ENCODE data around the gene C3orf62.

C3orf62 gene

DNA sequence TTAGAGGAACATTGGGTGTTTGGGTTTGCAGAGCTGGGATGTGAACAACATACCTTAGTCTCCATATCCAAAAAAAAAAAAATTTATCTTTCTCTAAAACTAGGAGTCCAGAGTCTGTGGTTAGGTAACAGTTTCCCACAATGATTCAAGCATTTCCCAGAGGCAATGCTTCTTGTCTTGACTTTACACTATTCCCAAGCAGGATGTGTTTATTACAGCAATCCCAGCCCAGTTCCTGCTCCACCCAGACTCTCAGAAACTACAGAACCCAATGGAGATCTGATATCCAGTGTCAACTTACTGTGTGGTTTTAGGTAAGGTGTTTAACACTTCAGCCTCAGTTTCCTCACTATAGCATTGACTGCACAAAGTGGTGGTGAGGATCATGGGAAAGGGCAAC lies 2.3 kb upstream of the C3orf62 start:
- peaks cover 19% of the 10 kb centered on the region for H3K4me1 Mint-ChIP-seq (ENCODE audit: low read depth)

DNA sequence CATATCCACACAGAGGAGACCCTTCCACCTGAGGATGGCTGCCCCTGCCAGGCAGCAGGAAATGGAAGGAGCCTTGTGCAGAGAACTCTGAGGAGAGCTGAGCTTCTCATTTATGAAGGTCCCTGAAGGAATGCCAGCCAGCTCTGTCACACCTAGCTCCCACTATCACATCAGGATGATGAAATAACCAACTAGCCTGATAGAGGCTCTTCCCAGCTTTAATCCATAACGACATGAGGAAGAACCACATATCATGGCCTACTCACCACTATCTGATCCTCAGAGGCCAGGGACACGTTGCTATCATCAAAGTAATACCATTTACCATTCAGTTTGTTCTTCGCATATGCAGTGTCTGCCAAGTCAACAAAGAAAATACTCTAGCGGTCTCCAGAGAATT lies 1.5 kb upstream of the C3orf62 start:
- Mint-ChIP-seq H3K27ac (no peak overlapping the region), H3K4me1 (ENCODE audit: low read depth) (peaks cover 19% of the 10 kb centered on the region), H3K9me3 (no peaks in the 10 kb centered on the region), H3K36me3 (ENCODE audit: low read depth) (peaks cover 22% of the 10 kb centered on the region), H3K4me3 (no peak overlapping the region), H3K27me3 (ENCODE audit: low read depth) (no peaks in the 10 kb centered on the region)

More for the DNA sequence above, 2.3 kb upstream of the C3orf62 start:
- no peaks in the 10 kb centered on the region for H3K9me3 Mint-ChIP-seq
- H3K4me3 Mint-ChIP-seq: no peak overlapping the region
- peak overlapping the region; percentile 15 for H3K27ac Mint-ChIP-seq
- peaks cover 31% of the 10 kb centered on the region for H3K36me3 Mint-ChIP-seq (ENCODE audit: low read depth)
- H3K27me3 Mint-ChIP-seq (ENCODE audit: low read depth): no peaks in the 10 kb centered on the region

DNA sequence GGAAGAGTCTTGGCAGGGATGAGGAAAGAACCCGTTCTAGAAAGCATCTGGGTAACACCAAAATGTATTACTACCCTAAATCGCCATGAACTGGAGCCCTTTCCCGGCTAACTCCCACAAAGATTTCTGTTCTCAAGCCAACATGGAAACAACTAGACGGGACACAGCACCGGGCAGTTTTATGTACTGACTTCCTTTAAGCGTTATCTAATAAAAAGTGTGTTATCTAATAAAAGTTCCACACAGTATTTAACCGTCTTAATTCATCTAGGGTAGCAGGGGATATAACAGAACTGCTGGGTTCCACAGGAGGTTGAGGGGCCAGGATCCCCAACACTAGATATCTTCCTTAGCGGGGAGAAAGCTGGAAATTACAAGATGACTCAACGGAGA lies 347 bp upstream of the C3orf62 start:
- H3K9me3 Mint-ChIP-seq: no peaks in the 10 kb centered on the region
- peaks cover 19% of the 10 kb centered on the region for H3K4me1 Mint-ChIP-seq (ENCODE audit: low read depth)
- H3K27me3 Mint-ChIP-seq (ENCODE audit: low read depth): no peaks in the 10 kb centered on the region
- peak overlapping the region; percentile 84 for H3K4me3 Mint-ChIP-seq
- peaks cover 18% of the 10 kb centered on the region for H3K36me3 Mint-ChIP-seq (ENCODE audit: low read depth)
- peak overlapping the region; percentile 80 for H3K27ac Mint-ChIP-seq

DNA sequence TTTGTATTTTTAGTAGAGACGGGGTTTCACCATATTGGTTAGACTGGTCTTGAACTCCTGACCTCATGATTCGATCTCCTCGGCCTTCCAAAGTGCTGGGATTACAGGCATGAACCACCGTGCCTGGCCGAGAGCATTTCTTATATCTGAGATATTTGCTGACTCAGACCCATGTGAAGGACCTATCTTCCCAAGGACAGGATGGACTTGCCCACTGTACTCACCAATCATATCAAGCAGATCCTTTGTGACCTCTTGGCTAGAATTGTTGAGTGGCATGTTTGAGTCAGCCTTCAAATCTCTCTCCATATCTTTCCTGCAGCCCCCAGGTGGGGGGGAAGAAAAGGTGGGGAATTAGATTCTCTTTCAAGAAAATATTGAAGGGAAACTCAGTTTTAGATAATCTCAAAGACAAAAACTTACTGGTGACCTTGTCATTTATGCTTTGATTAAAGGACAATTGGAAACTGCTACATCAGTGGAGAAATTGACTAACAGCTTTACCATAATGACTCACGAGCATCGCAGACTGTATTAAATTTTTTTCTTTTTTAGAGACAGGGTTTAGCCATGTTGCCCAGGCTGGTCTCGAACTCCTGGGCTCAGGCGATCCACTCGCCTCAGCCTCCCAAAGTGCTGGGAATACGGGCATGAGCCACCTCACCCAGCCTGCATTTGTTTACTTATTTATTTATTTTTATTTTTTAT lies 3.1 kb downstream of the C3orf62 start:
- Mint-ChIP-seq H3K9me3 (no peaks in the 10 kb centered on the region), H3K27me3 (ENCODE audit: low read depth) (no peaks in the 10 kb centered on the region), H3K4me3 (no peak overlapping the region), H3K27ac (no peak overlapping the region), H3K36me3 (ENCODE audit: low read depth) (peaks cover 23% of the 10 kb centered on the region), H3K4me1 (ENCODE audit: low read depth) (peaks cover 19% of the 10 kb centered on the region)

DNA sequence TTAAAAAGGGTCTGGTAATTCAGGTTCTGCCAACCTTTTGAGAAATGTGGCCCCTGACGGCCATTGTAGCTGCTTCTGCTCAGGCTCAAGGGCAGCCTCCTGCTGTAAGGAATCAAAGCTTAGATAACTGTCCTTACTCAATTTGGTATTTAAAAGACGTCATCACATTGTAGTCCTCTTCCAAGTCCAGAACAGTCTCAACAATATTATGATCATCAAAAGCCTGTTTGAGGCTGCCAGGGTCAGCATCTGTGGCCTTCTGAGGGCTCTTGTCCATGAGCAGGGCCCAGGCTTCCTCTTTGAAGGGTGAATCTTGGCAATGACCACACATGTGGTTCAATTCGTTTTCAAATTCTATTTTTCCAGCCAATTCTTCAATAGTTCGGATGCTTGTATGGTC lies 6.0 kb downstream of the C3orf62 start:
- no peaks in the 10 kb centered on the region for H3K27me3 Mint-ChIP-seq (ENCODE audit: low read depth)
- H3K9me3 Mint-ChIP-seq: no peaks in the 10 kb centered on the region
- peaks cover 5% of the 10 kb centered on the region for H3K4me1 Mint-ChIP-seq (ENCODE audit: low read depth)
- H3K27ac Mint-ChIP-seq: no peak overlapping the region
- H3K4me3 Mint-ChIP-seq: no peak overlapping the region
- peaks cover 19% of the 10 kb centered on the region for H3K36me3 Mint-ChIP-seq (ENCODE audit: low read depth)

DNA sequence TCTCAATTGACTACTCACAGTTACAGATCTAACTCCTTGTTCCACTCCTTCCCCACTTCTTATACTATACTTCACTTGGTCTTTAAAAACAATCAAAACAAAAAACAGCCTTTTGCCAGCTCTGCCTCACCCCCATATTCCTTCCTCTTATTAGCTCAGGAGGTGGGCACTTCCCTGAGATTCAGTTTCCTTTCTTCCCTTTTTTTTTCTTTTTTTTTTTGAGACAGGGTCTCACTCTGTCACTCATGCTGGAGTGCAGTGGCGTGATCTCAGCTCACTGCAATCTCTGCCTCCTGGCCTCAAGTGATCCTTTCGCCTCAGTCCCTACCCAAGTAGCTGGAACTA lies 6.9 kb downstream of the C3orf62 start:
- peaks cover 17% of the 10 kb centered on the region for H3K36me3 Mint-ChIP-seq (ENCODE audit: low read depth)

DNA sequence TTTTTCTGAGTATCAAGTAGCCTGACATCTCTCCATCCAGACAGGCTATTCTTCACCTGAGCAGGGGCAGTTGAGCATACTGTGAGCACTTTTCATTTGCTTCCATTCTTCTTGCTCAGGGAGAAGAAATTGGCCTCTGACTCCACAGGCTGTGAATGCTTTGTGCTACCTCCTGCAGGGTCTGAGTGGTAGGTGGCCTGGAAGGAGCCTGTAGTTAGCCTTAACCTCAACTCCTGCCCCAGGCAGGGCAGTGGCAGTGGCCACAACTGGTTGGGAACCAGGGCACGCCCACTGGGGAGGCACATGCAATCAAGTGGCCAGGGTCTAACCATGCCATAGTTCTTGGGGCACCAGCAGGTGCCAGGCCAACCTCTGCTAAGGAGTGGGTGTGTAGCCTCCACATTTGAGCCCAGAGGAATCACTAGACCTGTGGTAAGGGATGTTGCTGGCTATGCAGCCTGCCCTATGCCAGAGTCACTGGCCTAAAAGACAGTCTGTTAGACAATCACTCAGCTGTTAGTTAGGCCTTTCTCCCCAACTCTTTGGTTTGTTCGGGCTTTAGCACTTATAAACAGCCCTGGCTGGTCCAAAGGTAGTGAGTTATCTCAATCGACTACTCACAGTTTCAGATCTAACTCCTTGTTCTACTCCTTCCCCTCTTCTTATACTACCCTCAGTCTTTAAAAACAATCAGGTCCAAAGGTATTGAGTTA lies 7.4 kb downstream of the C3orf62 start:
- H3K4me3 Mint-ChIP-seq: no peak overlapping the region
- H3K27me3 Mint-ChIP-seq (ENCODE audit: low read depth): no peaks in the 10 kb centered on the region
- H3K9me3 Mint-ChIP-seq: no peaks in the 10 kb centered on the region
- H3K4me1 Mint-ChIP-seq (ENCODE audit: low read depth): no peaks in the 10 kb centered on the region
- no peak overlapping the region for H3K27ac Mint-ChIP-seq
- peaks cover 17% of the 10 kb centered on the region for H3K36me3 Mint-ChIP-seq (ENCODE audit: low read depth)

More for the DNA sequence above, 6.9 kb downstream of the C3orf62 start:
- Mint-ChIP-seq H3K27me3 (ENCODE audit: low read depth) (no peaks in the 10 kb centered on the region), H3K4me1 (ENCODE audit: low read depth) (no peaks in the 10 kb centered on the region), H3K4me3 (no peak overlapping the region), H3K27ac (no peak overlapping the region), H3K9me3 (no peaks in the 10 kb centered on the region)

DNA sequence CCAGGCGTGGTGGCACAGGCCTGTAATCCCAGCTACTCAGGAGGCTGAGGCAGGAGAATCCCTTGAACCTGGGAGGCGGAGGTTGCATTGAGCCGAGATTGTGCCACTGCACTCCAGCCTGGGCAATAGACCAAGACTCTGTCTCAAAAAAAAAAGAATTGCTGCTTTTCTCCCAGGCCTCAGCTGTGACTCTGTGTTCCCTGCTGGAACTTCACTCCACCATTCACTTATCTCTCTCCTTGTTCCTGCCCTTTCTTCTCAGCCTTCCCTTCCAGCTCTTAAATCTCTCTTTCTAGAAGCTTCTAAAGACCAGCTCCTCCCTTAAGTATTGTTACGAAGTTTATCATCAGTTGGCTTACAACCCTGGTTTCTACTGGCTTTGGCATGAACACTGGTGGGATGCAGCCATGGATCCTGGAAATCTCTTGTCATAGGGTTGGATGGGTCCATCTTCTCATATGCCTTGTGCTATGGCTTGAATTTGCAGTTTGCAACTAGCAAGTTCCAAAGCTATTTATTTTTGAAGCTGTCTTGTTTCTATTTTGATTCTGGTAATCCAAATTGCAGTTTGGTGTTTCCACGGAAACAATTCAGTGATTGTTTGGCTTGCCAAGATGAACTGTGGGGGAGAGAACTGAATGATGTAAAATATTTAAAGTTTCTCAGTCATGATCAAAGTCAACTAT lies 10.5 kb downstream of the C3orf62 start:
- H3K9me3 Mint-ChIP-seq: no peaks in the 10 kb centered on the region
- no peaks in the 10 kb centered on the region for H3K27me3 Mint-ChIP-seq (ENCODE audit: low read depth)
- H3K36me3 Mint-ChIP-seq (ENCODE audit: low read depth): peaks cover 17% of the 10 kb centered on the region
- H3K4me3 Mint-ChIP-seq: no peak overlapping the region
- no peak overlapping the region for H3K27ac Mint-ChIP-seq
- H3K4me1 Mint-ChIP-seq (ENCODE audit: low read depth): no peaks in the 10 kb centered on the region

DNA sequence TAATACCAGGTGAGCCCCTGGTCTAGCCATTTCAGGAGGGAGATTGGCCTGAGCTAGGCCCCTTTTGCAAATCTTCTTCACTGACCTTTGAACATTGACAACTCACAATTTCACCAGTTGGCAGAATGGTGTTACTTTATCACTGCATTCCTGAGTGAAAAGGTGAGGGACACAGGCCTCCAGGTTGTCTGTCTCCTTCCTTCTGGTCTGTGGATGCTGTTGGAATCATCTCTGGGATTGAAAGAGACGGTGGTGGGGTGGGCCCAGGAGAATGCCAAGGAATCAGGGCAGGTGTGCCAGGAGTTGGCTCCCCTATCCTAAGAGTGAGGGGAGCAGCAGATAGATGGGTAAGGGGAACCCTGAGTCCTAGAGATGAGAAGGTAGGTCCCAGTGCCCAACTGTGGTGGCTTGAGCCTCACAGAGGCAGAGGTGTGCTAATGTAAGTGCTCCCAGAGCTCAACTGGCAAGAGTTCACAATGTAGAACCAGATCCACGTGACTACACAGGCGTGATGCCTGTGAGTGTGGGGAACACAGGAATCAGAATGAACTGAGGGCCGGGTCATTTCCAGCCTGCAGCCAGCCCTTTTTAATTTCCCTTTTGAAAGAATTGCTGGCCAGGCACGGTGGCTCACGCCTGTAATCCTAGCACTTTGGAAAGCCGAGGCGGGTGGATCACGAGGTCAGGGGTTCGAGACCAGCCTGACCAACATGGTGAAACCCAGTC lies 11.2 kb downstream of the C3orf62 start:
- no peaks in the 10 kb centered on the region for H3K27me3 Mint-ChIP-seq (ENCODE audit: low read depth)
- H3K4me3 Mint-ChIP-seq: no peak overlapping the region
- H3K27ac Mint-ChIP-seq: no peak overlapping the region
- H3K36me3 Mint-ChIP-seq (ENCODE audit: low read depth): peaks cover 13% of the 10 kb centered on the region
- no peaks in the 10 kb centered on the region for H3K4me1 Mint-ChIP-seq (ENCODE audit: low read depth)
- no peaks in the 10 kb centered on the region for H3K9me3 Mint-ChIP-seq

DNA sequence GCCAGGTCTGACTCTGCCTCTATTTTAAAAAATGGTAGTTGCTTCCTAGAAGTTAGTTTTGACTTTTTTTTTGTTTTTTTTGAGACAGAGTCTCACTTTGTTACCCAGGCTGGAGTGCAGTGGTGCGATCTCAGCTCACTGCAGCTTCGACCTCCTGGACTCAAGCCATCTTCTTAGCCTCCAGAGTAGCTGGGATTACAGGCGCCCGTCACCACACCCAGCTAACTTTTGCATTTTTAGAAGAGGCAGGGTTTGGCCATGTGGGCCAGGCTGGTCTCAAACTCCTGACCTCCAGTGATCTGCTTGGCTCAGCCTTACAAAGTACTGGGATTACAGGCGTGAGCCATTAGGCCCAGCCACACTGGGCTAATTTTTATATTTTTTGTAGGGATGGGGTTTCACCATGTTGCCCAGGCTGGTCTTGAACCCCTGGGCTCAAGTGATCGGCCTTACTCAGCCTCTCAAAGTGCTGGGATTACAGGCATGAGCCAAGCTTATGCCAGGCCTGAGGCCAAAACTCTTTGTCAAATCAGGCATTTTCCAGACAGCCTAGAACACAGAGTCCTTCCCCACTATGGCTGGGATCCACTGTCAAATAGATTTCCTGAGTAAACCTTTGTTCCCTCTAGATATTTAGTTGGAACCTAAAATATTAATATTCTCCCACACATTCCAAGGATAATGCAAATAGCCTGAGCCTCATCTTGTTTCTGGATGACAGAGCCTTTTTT lies 13.7 kb downstream of the C3orf62 start:
- H3K36me3 Mint-ChIP-seq (ENCODE audit: low read depth): peaks cover 1% of the 10 kb centered on the region
- no peaks in the 10 kb centered on the region for H3K27me3 Mint-ChIP-seq (ENCODE audit: low read depth)
- H3K4me3 Mint-ChIP-seq: no peak overlapping the region
- no peak overlapping the region for H3K27ac Mint-ChIP-seq
- H3K4me1 Mint-ChIP-seq (ENCODE audit: low read depth): no peaks in the 10 kb centered on the region
- no peaks in the 10 kb centered on the region for H3K9me3 Mint-ChIP-seq

DNA sequence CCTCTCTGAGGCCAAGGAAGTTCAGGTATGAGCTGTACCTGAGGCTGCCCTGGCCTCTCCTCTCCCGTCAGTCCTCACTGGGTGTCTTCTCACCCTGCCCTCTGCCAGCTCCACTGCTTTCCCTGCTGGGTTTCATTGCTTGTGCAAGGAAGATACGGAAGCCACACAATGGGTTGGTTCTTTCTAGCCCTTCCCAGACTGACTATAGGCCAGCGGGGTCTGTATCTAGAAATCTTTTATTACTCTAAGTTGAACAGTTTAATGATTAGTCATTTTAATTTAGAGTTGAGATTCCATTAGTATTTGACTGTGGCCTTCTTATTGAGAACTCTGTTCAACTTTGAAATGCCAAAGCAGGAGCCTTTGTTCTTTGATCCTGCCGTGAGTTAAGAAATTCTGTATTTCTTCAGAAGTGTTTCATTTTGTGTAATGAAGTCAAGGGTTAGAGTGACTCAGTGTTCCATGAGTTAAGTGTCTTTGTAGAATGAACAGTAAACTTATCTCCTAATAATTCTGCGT lies 16.2 kb downstream of the C3orf62 start:
- H3K36me3 Mint-ChIP-seq (ENCODE audit: low read depth): no peaks in the 10 kb centered on the region
- no peaks in the 10 kb centered on the region for H3K27me3 Mint-ChIP-seq (ENCODE audit: low read depth)
- H3K27ac Mint-ChIP-seq: no peak overlapping the region
- no peak overlapping the region for H3K4me3 Mint-ChIP-seq
- H3K4me1 Mint-ChIP-seq (ENCODE audit: low read depth): no peaks in the 10 kb centered on the region
- no peaks in the 10 kb centered on the region for H3K9me3 Mint-ChIP-seq

DNA sequence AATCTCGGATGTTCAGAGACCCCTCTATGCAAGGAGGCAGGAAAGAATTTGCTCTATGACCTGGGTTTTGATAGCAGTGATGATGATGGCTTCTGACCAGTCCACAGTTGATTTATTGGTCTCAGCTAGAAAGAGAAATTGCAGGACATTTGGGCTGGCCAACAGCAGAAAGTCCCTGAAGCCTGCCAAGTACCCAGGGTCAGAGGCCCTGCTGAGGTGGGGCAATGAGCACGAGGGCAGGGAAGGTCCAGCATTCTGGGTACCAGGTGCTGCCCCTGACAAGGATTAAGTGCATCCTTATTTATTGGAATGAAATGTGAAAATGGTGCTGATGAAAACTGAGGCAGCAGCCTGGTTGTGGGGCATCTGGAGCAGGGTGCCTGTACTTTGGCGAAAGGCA lies 19.8 kb downstream of the C3orf62 start:
- Mint-ChIP-seq H3K4me3 (no peak overlapping the region), H3K4me1 (ENCODE audit: low read depth) (no peaks in the 10 kb centered on the region), H3K27me3 (ENCODE audit: low read depth) (no peaks in the 10 kb centered on the region), H3K36me3 (ENCODE audit: low read depth) (no peaks in the 10 kb centered on the region), H3K9me3 (no peaks in the 10 kb centered on the region), H3K27ac (no peak overlapping the region)

DNA sequence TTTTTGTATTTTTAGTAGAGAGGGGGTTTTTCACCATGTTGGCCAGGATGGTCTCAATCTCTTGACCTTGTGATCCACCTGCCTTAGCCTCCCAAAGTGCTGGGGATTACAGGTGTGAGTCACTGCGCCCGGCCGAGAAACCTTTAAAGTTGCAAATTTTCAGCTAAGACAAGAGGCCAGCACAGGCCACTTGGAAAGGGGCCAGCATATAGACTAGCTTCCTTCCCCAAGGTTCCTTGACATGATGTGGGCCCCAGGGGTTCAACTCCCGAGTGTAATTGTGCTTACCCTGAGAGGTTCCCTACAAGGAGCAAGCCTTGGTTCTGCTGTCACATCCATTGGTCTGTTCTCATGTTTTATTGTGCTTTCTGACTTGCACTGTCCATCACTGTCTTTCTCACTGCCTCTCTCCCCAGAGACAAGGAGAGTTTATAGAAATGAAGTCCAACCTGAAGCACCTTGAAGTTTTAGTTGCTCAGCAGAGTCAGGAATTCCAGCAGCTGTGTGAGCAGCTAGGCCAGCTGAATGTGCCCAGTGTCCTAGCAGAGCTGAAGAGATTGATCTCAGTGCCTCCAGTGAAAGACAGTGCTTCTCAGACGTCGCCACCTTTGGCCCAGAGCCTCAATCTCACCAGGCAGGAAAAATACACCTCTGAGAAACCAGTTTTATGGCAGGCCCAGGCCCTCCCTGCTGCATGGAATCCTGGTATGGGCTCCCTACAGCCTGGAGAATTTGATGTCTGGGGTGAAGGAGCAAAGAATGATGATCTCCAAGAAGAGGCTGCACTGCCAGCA lies 21.1 kb downstream of the C3orf62 start:
- no peaks in the 10 kb centered on the region for H3K9me3 Mint-ChIP-seq
- no peaks in the 10 kb centered on the region for H3K36me3 Mint-ChIP-seq (ENCODE audit: low read depth)
- H3K27me3 Mint-ChIP-seq (ENCODE audit: low read depth): no peaks in the 10 kb centered on the region
- no peak overlapping the region for H3K4me3 Mint-ChIP-seq
- no peaks in the 10 kb centered on the region for H3K4me1 Mint-ChIP-seq (ENCODE audit: low read depth)
- H3K27ac Mint-ChIP-seq: no peak overlapping the region

All from T-helper 1 cell treated with Interleukin-12 subunit alpha and Interleukin-12 subunit beta and Interleukin-4 antibody, amounts not matched to agents 30 μg/mL and 1 μg/mL, for 36 hours (primary cell).